Measurements from ENCODE around the gene CHD9. TPM values are rescaled to one million over a fixed set of nuclear protein-coding genes. Genes with fewer than 3 reads are reported as not detected.

Gene CHD9
- polyA plus RNA-seq, 3 donors, result 15.8 to 26.1 (median 22.5) TPM

- H2AFZ ChIP-seq (ENCODE audit: insufficient read depth, low read depth, low read length, poor library complexity, severe bottlenecking), result peak overlapping the region; percentile 70
Observed at GRCh38 chr16:53090591-53091411, 36.0 kb downstream of the CHD9 start.

More at GRCh38 chr16:53090591-53091411, 36.0 kb downstream of the CHD9 start:
- intact Hi-C loops (cut with micrococcal nuclease), result loop anchor here in 1 of 2 donors (5.0 kb wide), 2 partner anchors 34 to 122 kb away; no protein-coding TSS in a partner anchor
- Histone ChIP-seq H3K27me3 (ENCODE audit: control insufficient read depth in 2 of 2, insufficient read depth in 2 of 2, low read length in 2 of 2) (no peaks in the 10 kb centered on the region), H3K27ac (ENCODE audit: low read depth in 1 of 2, low read length in 2 of 2) (peak overlapping the region; percentile 80 to 89), H3K4me1 (ENCODE audit: control insufficient read depth in 1 of 2, insufficient read depth in 2 of 2, low read length in 2 of 2) (peaks cover 50 to 61% of the 10 kb centered on the region in 2 donors), H3K36me3 (replicated peaks in 1 of 2; ENCODE audit: control insufficient read depth in 1 of 2, insufficient read depth in 2 of 2, low read length in 2 of 2) (no peaks in the 10 kb centered on the region), H3K9me3 (replicated peaks in 1 of 2; ENCODE audit: control insufficient read depth in 1 of 2, insufficient read depth in 1 of 2, low read length in 2 of 2) (no peaks in the 10 kb centered on the region), H3K4me2 (replicated peaks; ENCODE audit: extremely low read depth, low read length, poor library complexity, severe bottlenecking) (peak overlapping the region; percentile 72), H3K9ac (ENCODE audit: insufficient read depth, low read length, poor library complexity, severe bottlenecking) (peak overlapping the region; percentile 44), H3K4me3 (replicated peaks in 1 of 3; ENCODE audit: low read depth in 2 of 3, low read length in 3 of 3) (peak overlapping the region; percentile 9 to 69 (median 15)), H4K20me1 (ENCODE audit: insufficient read depth, low read length) (no peaks in the 10 kb centered on the region), H3K79me2 (ENCODE audit: insufficient read depth, low read length) (peaks cover 14% of the 10 kb centered on the region)
- WGBS (ENCODE audit: insufficient coverage), result 0% methylated on average over 2 of the region's 13 CpGs
- DNase-seq, result peak; percentile 74
- TF ChIP-seq CTCF (IDR thresholded peaks at IDR 0.05), result no peak
- H3K27me3 Mint-ChIP-seq (ENCODE audit: low read depth in 3 of 3), result peaks cover 0 to 8% (median 3%) of the 10 kb centered on the region in 3 donors
- H3K4me1 Mint-ChIP-seq, result peaks cover 59% of the 10 kb centered on the region
- H3K27ac Mint-ChIP-seq, result peak overlapping the region; percentile 90 to 98 (median 95)
- peak overlapping the region; percentile 66 to 84 for H3K4me3 Mint-ChIP-seq
- H3K36me3 Mint-ChIP-seq, result peaks cover 6 to 7% of the 10 kb centered on the region in 2 donors
- H3K9me3 Mint-ChIP-seq, result no peaks in the 10 kb centered on the region
